CD4-positive, alpha-beta T cell (primary cell): ENCODE results near the gene SIRT5. TPM values are rescaled to one million over a fixed set of nuclear protein-coding genes. Genes with fewer than 3 reads are reported as not detected.

Experiments used
- ATAC-seq: fragments of 200-7000 bp; cut with Tn5 transposase; one replicate; pipeline ENCODE4 v1.10.0; 2022; ENCODE audit warnings: mild to moderate bottlenecking; ENCODE audit not compliant: poor library complexity
- CTCF ChIA-PET: fragments of 350-600 bp; sonication (Branson Sonifier 250); formaldehyde crosslinking; loops from one replicate; lab custom pipeline; 2021; ENCODE audit warnings: antibody characterized with exemption, inconsistent platforms; lab: Charles Lee
- POLR2A ChIA-PET: fragments of 350-600 bp; sonication (Branson Sonifier 250); formaldehyde crosslinking; loops from one replicate; lab custom pipeline; 2021; ENCODE audit warnings: antibody characterized with exemption, inconsistent platforms; lab: Charles Lee
- DNase-seq, 14 experiments: peaks; one replicate each; pipeline ENCODE4 v3.0.0-alpha.2; 2013 to 2020; ENCODE audit warnings: mixed read lengths in 2 of 14
- H3K27ac ChIP-seq, 2 donors: one replicate each; pipeline versions ENCODE4 v1.5.1 to v1.7.0; 2013; ENCODE audit warnings: low read length in 2 of 2, low read depth in 1 of 2, mild to moderate bottlenecking in 1 of 2
- H3K27me3 ChIP-seq, 2 experiments: 1 replicate in 1 of 2; 2 replicates in 1 of 2; pipeline versions ENCODE4 v1.6.1 to v1.7.0; 2013; ENCODE audit warnings: low read length in 2 of 2, control low read depth in 1 of 2, mild to moderate bottlenecking in 1 of 2, moderate library complexity in 1 of 2; ENCODE audit not compliant: insufficient read depth in 2 of 2, control insufficient read depth in 1 of 2
- H3K36me3 ChIP-seq: one replicate; pipeline ENCODE4 v1.6.1; 2013; ENCODE audit warnings: low read length, control low read depth; ENCODE audit not compliant: insufficient read depth
- H3K4me1 ChIP-seq: one replicate; pipeline ENCODE4 v1.6.1; 2013; ENCODE audit warnings: low read length, control low read depth; ENCODE audit not compliant: insufficient read depth
- H3K4me3 ChIP-seq: one replicate; pipeline ENCODE4 v1.5.1; 2013; ENCODE audit warnings: mild to moderate bottlenecking, low read length, moderate library complexity
- H3K9me3 ChIP-seq, 2 experiments: 1 replicate in 1 of 2; 2 replicates in 1 of 2; pipeline versions ENCODE4 v1.6.1 to v1.7.0; 2013; ENCODE audit warnings: low read length in 2 of 2, mild to moderate bottlenecking in 2 of 2, control low read depth in 1 of 2, moderate library complexity in 1 of 2; ENCODE audit not compliant: control insufficient read depth in 1 of 2, insufficient read depth in 1 of 2
- H3K27ac Mint-ChIP-seq: one replicate; pipeline ENCODE4 v1.8.0; 2020; ENCODE audit warnings: mixed read lengths
- H3K27me3 Mint-ChIP-seq: one replicate; pipeline ENCODE4 v1.8.0; 2021; ENCODE audit warnings: mixed read lengths
- H3K36me3 Mint-ChIP-seq: one replicate; pipeline ENCODE4 v1.8.0; 2021; ENCODE audit warnings: low read depth, mixed read lengths
- H3K4me1 Mint-ChIP-seq: one replicate; pipeline ENCODE4 v1.8.0; 2021; ENCODE audit warnings: low read depth, mixed read lengths
- H3K4me3 Mint-ChIP-seq: one replicate; pipeline ENCODE4 v1.8.0; 2020; ENCODE audit warnings: mild to moderate bottlenecking, mixed read lengths
- H3K9me3 Mint-ChIP-seq: one replicate; pipeline ENCODE4 v1.8.0; 2020; ENCODE audit warnings: mixed read lengths
- CTCF ChIP-seq: fragments of 200-600 bp; IDR thresholded peaks from one replicate; pipeline ENCODE4 v1.8.0; 2022; ENCODE audit warnings: antibody characterized with exemption, mild to moderate bottlenecking
- intact Hi-C, 2 experiments: fragments of 100-400 bp; cut with DNase I in 1 of 2; cut with micrococcal nuclease in 1 of 2; formaldehyde crosslinking; loops; one replicate each; pipeline versions ENCODE4 v1.15.1 to v1.9.0; 2023 to 2025; cut with DNase I, micrococcal nuclease
- total RNA-seq, 174 experiments: library from RNA in 2 of 174; stranded (reverse) in 2 of 174; gene quantifications; one replicate each; pipeline ENCODE4 v1.2.3 and lab custom pipeline; 2021 to 2026

The SIRT5 gene
- total RNA-seq, 2 experiments from 2014 or later, result 14.3 to 16.3 TPM

GRCh38 chr6:13541496-13541895, 32.9 kb upstream of the SIRT5 start:
- POLR2A ChIA-PET, result no interaction called here
- CTCF ChIA-PET, result no interaction called here
- ATAC-seq, result no peak
- Histone ChIP-seq H3K36me3 (no peaks in the 10 kb centered on the region), H3K4me1 (no peaks in the 10 kb centered on the region), H3K27me3 (no peaks in the 10 kb centered on the region), H3K4me3 (no peak overlapping the region), H3K27ac (no peak overlapping the region), H3K9me3 (no peaks in the 10 kb centered on the region)
- H3K4me3 Mint-ChIP-seq, result no peak overlapping the region
- intact Hi-C loops, result no loop called here
- H3K27ac Mint-ChIP-seq, result no peak overlapping the region
- H3K9me3 Mint-ChIP-seq, result no peaks in the 10 kb centered on the region
- no peak for TF ChIP-seq CTCF
- H3K27me3 Mint-ChIP-seq, result no peaks in the 10 kb centered on the region
- no peaks in the 10 kb centered on the region for H3K36me3 Mint-ChIP-seq
- no peak for DNase-seq
- H3K4me1 Mint-ChIP-seq, result no peaks in the 10 kb centered on the region

GRCh38 chr6:13544454-13545186, 29.8 kb upstream of the SIRT5 start:
- H3K4me1 ChIP-seq, result no peaks in the 10 kb centered on the region
- intact Hi-C loops, result no loop called here
- no peaks in the 10 kb centered on the region for H3K36me3 ChIP-seq
- H3K4me3 Mint-ChIP-seq, result no peak overlapping the region
- H3K27ac ChIP-seq, result no peak overlapping the region
- no peaks in the 10 kb centered on the region for H3K9me3 Mint-ChIP-seq
- no peaks in the 10 kb centered on the region for H3K27me3 Mint-ChIP-seq
- H3K4me1 Mint-ChIP-seq, result no peaks in the 10 kb centered on the region
- CTCF ChIA-PET, result no interaction called here
- DNase-seq, result no peak
- POLR2A ChIA-PET, result no interaction called here
- H3K36me3 Mint-ChIP-seq, result no peaks in the 10 kb centered on the region
- no peak overlapping the region for H3K27ac Mint-ChIP-seq
- no peak for ATAC-seq
- no peaks in the 10 kb centered on the region for H3K9me3 ChIP-seq
- no peak for TF ChIP-seq CTCF
- H3K27me3 ChIP-seq, result no peaks in the 10 kb centered on the region
- H3K4me3 ChIP-seq, result no peak overlapping the region

- Histone ChIP-seq H3K9me3 (no peaks in the 10 kb centered on the region), H3K27me3 (no peaks in the 10 kb centered on the region), H3K4me1 (no peaks in the 10 kb centered on the region), H3K27ac (no peak overlapping the region), H3K4me3 (no peak overlapping the region), H3K36me3 (no peaks in the 10 kb centered on the region)
- no peaks in the 10 kb centered on the region for H3K9me3 Mint-ChIP-seq
- H3K27me3 Mint-ChIP-seq, result no peaks in the 10 kb centered on the region
- intact Hi-C loops, result no loop called here
- no peak overlapping the region for H3K4me3 Mint-ChIP-seq
- no peaks in the 10 kb centered on the region for H3K36me3 Mint-ChIP-seq
- ATAC-seq, result no peak
- no peak overlapping the region for H3K27ac Mint-ChIP-seq
- no peak for DNase-seq
- POLR2A ChIA-PET, result interaction anchor here (0.6 kb wide), 1 partner anchor 1787 kb away, joined by 3 read pairs; no protein-coding TSS in a partner anchor
- H3K4me1 Mint-ChIP-seq, result no peaks in the 10 kb centered on the region
- no peak for TF ChIP-seq CTCF
- CTCF ChIA-PET, result no interaction called here
Measured at GRCh38 chr6:13545885-13546284, 28.5 kb upstream of the SIRT5 start.
